Type B pancreatic cell (in vitro differentiated cells): Measurements from ENCODE around the gene FBXO48. TPM values are rescaled to one million over a fixed set of nuclear protein-coding genes. Genes with fewer than 3 reads are reported as not detected.
"Not testable (repeated sequence)": the region's sequence is repeated elsewhere in the genome, so short reads cannot be mapped to it uniquely, and the experiment has no call there.

Experiments
- DNase-seq: peaks from one replicate; pipeline ENCODE4 v3.0.0; 2021; ENCODE audit warnings: mixed read lengths; ENCODE audit not compliant: unreplicated experiment; ENCODE audit errors: extremely low spot score
- H3K27ac Mint-ChIP-seq: 2 replicates; pipeline ENCODE4 v1.8.0; 2021; ENCODE audit warnings: mild to moderate bottlenecking, mixed read lengths
- H3K27me3 Mint-ChIP-seq: 2 replicates; pipeline ENCODE4 v1.8.0; 2021; ENCODE audit warnings: mixed read lengths
- H3K36me3 Mint-ChIP-seq: 2 replicates; pipeline ENCODE4 v1.8.0; 2021; ENCODE audit warnings: mixed read lengths
- H3K4me1 Mint-ChIP-seq: one replicate; pipeline ENCODE4 v1.8.0; 2021; ENCODE audit warnings: mixed read lengths; ENCODE audit not compliant: unreplicated experiment
- H3K4me3 Mint-ChIP-seq: 2 replicates; pipeline ENCODE4 v1.8.0; 2021; ENCODE audit warnings: mild to moderate bottlenecking, mixed read lengths
- H3K9me3 Mint-ChIP-seq: 2 replicates; pipeline ENCODE4 v1.8.0; 2021; ENCODE audit warnings: mixed read lengths
- CTCF ChIP-seq: fragments of 200-600 bp; sonication (generic); conservative IDR thresholded peaks from 2 replicates; pipeline ENCODE4 v1.5.0; 2021; ENCODE audit warnings: antibody characterized with exemption, mild to moderate bottlenecking
- total RNA-seq: library from RNA; stranded (reverse); gene quantifications from 2 replicates; pipeline ENCODE4 v1.2.1, GENCODE V29; 2021; ENCODE audit warnings: low replicate concordance

FBXO48 gene
- total RNA-seq, 1 donor from 2014 or later = 2.0 TPM

- no peak for TF ChIP-seq CTCF
- Mint-ChIP-seq H3K9me3 (no peaks in the 10 kb centered on the region), H3K27me3 (no peaks in the 10 kb centered on the region), H3K4me1 (no peaks in the 10 kb centered on the region), H3K27ac (no peak overlapping the region), H3K36me3 (no peaks in the 10 kb centered on the region), H3K4me3 (no peak overlapping the region)
- DNase-seq = no peak
These were observed 13.2 kb downstream of the FBXO48 start for GRCh38 chr2:68453761-68454360.

- Mint-ChIP-seq H3K9me3 (no peaks in the 10 kb centered on the region), H3K4me1 (no peaks in the 10 kb centered on the region), H3K27me3 (no peaks in the 10 kb centered on the region), H3K27ac (no peak overlapping the region), H3K4me3 (no peak overlapping the region), H3K36me3 (no peaks in the 10 kb centered on the region)
- no peak for DNase-seq
- no peak for TF ChIP-seq CTCF
These were observed 14.8 kb downstream of the FBXO48 start for GRCh38 chr2:68452158-68452900.

- no peak overlapping the region for H3K4me3 Mint-ChIP-seq
- no peaks in the 10 kb centered on the region for H3K4me1 Mint-ChIP-seq
- TF ChIP-seq CTCF = no peak
- no peaks in the 10 kb centered on the region for H3K36me3 Mint-ChIP-seq
- no peak overlapping the region for H3K27ac Mint-ChIP-seq
- H3K9me3 Mint-ChIP-seq = no peaks in the 10 kb centered on the region
- DNase-seq = no peak
- peaks cover 6% of the 10 kb centered on the region for H3K27me3 Mint-ChIP-seq
These were observed 18.1 kb downstream of the FBXO48 start for GRCh38 chr2:68448671-68449653.

GRCh38 chr2:68447118-68447517, 20.0 kb downstream of the FBXO48 start:
- Mint-ChIP-seq H3K27ac (no peak overlapping the region), H3K27me3 (peaks cover 9% of the 10 kb centered on the region), H3K4me1 (no peaks in the 10 kb centered on the region), H3K4me3 (no peak overlapping the region), H3K36me3 (no peaks in the 10 kb centered on the region), H3K9me3 (no peaks in the 10 kb centered on the region)
- no peak for DNase-seq
- TF ChIP-seq CTCF = no peak

- not testable (repeated sequence) for H3K27ac Mint-ChIP-seq, H3K4me1 Mint-ChIP-seq, H3K4me3 Mint-ChIP-seq, H3K9me3 Mint-ChIP-seq, H3K27me3 Mint-ChIP-seq, H3K36me3 Mint-ChIP-seq, DNase-seq
These were observed 20.7 kb downstream of the FBXO48 start for GRCh38 chr2:68446425-68446824.

GRCh38 chr2:68441994-68442322, 25.1 kb downstream of the FBXO48 start:
- Mint-ChIP-seq H3K4me3 (no peak overlapping the region), H3K27me3 (peaks cover 11% of the 10 kb centered on the region), H3K36me3 (no peaks in the 10 kb centered on the region), H3K9me3 (no peaks in the 10 kb centered on the region), H3K4me1 (peaks cover 6% of the 10 kb centered on the region), H3K27ac (no peak overlapping the region)
- DNase-seq = no peak
- TF ChIP-seq CTCF = peak; percentile 6
